Activated CD8-positive, alpha-beta T cell treated with anti-CD3 and anti-CD28 coated beads for 36 hours (primary cell): ENCODE measurements around the gene IGF2R. TPM values are rescaled to one million over a fixed set of nuclear protein-coding genes. Genes with fewer than 3 reads are reported as not detected.
"Not testable (repeated sequence)": the region's sequence is repeated elsewhere in the genome, so short reads cannot be mapped to it uniquely, and the experiment has no call there.

Experiments used
- ATAC-seq: fragments of 200-7000 bp; cut with Tn5 transposase; one replicate; pipeline ENCODE4 v1.10.0; 2021; ENCODE audit warnings: mild to moderate bottlenecking, moderate library complexity
- CTCF ChIA-PET: fragments of 350-600 bp; sonication (Branson Sonifier 250); formaldehyde crosslinking; loops from one replicate; lab custom pipeline; 2021; ENCODE audit warnings: antibody characterized with exemption; lab: Charles Lee
- POLR2A ChIA-PET: fragments of 350-600 bp; sonication (Branson Sonifier 250); formaldehyde crosslinking; loops from one replicate; lab custom pipeline; 2021; ENCODE audit warnings: antibody characterized with exemption; lab: Charles Lee
- DNase-seq: peaks from one replicate; pipeline ENCODE4 v3.0.0-alpha.2; 2020
- H3K27ac Mint-ChIP-seq: one replicate; pipeline ENCODE4 v1.8.0; 2021; ENCODE audit warnings: mild to moderate bottlenecking, mixed read lengths
- H3K27me3 Mint-ChIP-seq: one replicate; pipeline ENCODE4 v1.8.0; 2021; ENCODE audit warnings: mixed read lengths
- H3K36me3 Mint-ChIP-seq: one replicate; pipeline ENCODE4 v1.8.0; 2021; ENCODE audit warnings: low read depth, mixed read lengths
- H3K4me1 Mint-ChIP-seq: one replicate; pipeline ENCODE4 v1.8.0; 2021; ENCODE audit warnings: low read depth, mixed read lengths
- H3K4me3 Mint-ChIP-seq: one replicate; pipeline ENCODE4 v1.8.0; 2021; ENCODE audit warnings: mild to moderate bottlenecking, moderate library complexity, mixed read lengths
- H3K9me3 Mint-ChIP-seq: one replicate; pipeline ENCODE4 v1.8.0; 2021; ENCODE audit warnings: mixed read lengths
- CTCF ChIP-seq: fragments of 200-600 bp; IDR thresholded peaks from one replicate; pipeline ENCODE4 v1.8.0; 2022; ENCODE audit warnings: antibody characterized with exemption, mild to moderate bottlenecking
- intact Hi-C: fragments of 100-400 bp; cut with micrococcal nuclease; formaldehyde crosslinking; loops from one replicate; pipeline ENCODE4 v1.10.0; 2022
- total RNA-seq, 2 experiments: library from RNA; stranded (reverse); gene quantifications; one replicate each; pipeline ENCODE4 v1.2.3, GENCODE V29; 2021

The IGF2R gene
- total RNA-seq, 2 experiments from 2014 or later, result 81.7 to 82.4 TPM

- no peak overlapping the region for H3K27ac Mint-ChIP-seq
- intact Hi-C loops, result no loop called here
- no peaks in the 10 kb centered on the region for H3K9me3 Mint-ChIP-seq
- H3K4me3 Mint-ChIP-seq, result no peak overlapping the region
- peaks cover 18% of the 10 kb centered on the region for H3K4me1 Mint-ChIP-seq
- ATAC-seq (peak; percentile 37), DNase-seq (no peak)
- no peaks in the 10 kb centered on the region for H3K27me3 Mint-ChIP-seq
- no peak for TF ChIP-seq CTCF
- POLR2A ChIA-PET, result interaction anchor here (1.0 kb wide), 1 partner anchor 265 kb away, joined by 3 read pairs; no protein-coding TSS in a partner anchor
- CTCF ChIA-PET, result no interaction called here
- peaks cover 57% of the 10 kb centered on the region for H3K36me3 Mint-ChIP-seq
Measured at GRCh38 chr6:160086754-160087153, 117.9 kb downstream of the IGF2R start.

GRCh38 chr6:160088069-160088783, 119.3 kb downstream of the IGF2R start:
- ChIA-PET CTCF (interaction anchor here (0.6 to 1.5 kb wide), 3 partner anchors 24 to 367 kb away, joined by 3 to 7 read pairs (median 3); no protein-coding TSS in a partner anchor), POLR2A (interaction anchor here (0.6 to 1.4 kb wide), 3 partner anchors 10 to 27 kb away, joined by 3 read pairs; no protein-coding TSS in a partner anchor)
- Mint-ChIP-seq H3K36me3 (peaks cover 61% of the 10 kb centered on the region), H3K4me3 (no peak overlapping the region), H3K27me3 (no peaks in the 10 kb centered on the region), H3K27ac (peak overlapping the region; percentile 34), H3K9me3 (no peaks in the 10 kb centered on the region), H3K4me1 (peaks cover 18% of the 10 kb centered on the region)
- intact Hi-C loops, result no loop called here
- DNase-seq (no peak), ATAC-seq (no peak)
- peak; percentile 21 for TF ChIP-seq CTCF

GRCh38 chr6:160088784-160089533, 120.1 kb downstream of the IGF2R start:
- no peak for TF ChIP-seq CTCF
- H3K9me3 Mint-ChIP-seq, result no peaks in the 10 kb centered on the region
- ChIA-PET POLR2A (interaction anchor here (1.1 to 1.4 kb wide), 2 partner anchors 11 to 17 kb away, joined by 3 read pairs; no protein-coding TSS in a partner anchor), CTCF (interaction anchor here (0.9 to 1.5 kb wide), 2 partner anchors 23 to 366 kb away, joined by 3 to 7 read pairs; no protein-coding TSS in a partner anchor)
- no peak for ATAC-seq
- no peak overlapping the region for H3K27ac Mint-ChIP-seq
- intact Hi-C loops, result no loop called here
- no peak for DNase-seq
- no peak overlapping the region for H3K4me3 Mint-ChIP-seq
- no peaks in the 10 kb centered on the region for H3K27me3 Mint-ChIP-seq
- peaks cover 59% of the 10 kb centered on the region for H3K36me3 Mint-ChIP-seq
- peaks cover 18% of the 10 kb centered on the region for H3K4me1 Mint-ChIP-seq

- H3K27me3 Mint-ChIP-seq, result no peaks in the 10 kb centered on the region
- H3K4me3 Mint-ChIP-seq, result no peak overlapping the region
- H3K4me1 Mint-ChIP-seq, result peaks cover 18% of the 10 kb centered on the region
- POLR2A ChIA-PET, result interaction anchor here (1.1 to 1.4 kb wide), 2 partner anchors 11 to 18 kb away, joined by 3 read pairs; no protein-coding TSS in a partner anchor
- DNase-seq (no peak), ATAC-seq (no peak)
- no peak overlapping the region for H3K27ac Mint-ChIP-seq
- intact Hi-C loops, result no loop called here
- H3K36me3 Mint-ChIP-seq, result peaks cover 61% of the 10 kb centered on the region
- H3K9me3 Mint-ChIP-seq, result no peaks in the 10 kb centered on the region
- CTCF ChIA-PET, result no interaction called here
- TF ChIP-seq CTCF, result no peak
Measured at GRCh38 chr6:160089534-160089897, 120.6 kb downstream of the IGF2R start.

- H3K9me3 Mint-ChIP-seq, DNase-seq, H3K4me3 Mint-ChIP-seq, H3K27me3 Mint-ChIP-seq, ATAC-seq, CTCF ChIA-PET, H3K27ac Mint-ChIP-seq, POLR2A ChIA-PET, intact Hi-C loops: not testable (repeated sequence)
- Mint-ChIP-seq H3K36me3 (peaks cover 57% of the 10 kb centered on the region), H3K4me1 (peaks cover 17% of the 10 kb centered on the region)
Measured at GRCh38 chr6:160090442-160091239, 121.8 kb downstream of the IGF2R start.

- H3K4me1 Mint-ChIP-seq, DNase-seq, H3K27ac Mint-ChIP-seq, CTCF ChIA-PET, H3K4me3 Mint-ChIP-seq, H3K9me3 Mint-ChIP-seq, POLR2A ChIA-PET, ATAC-seq, intact Hi-C loops, H3K27me3 Mint-ChIP-seq: not testable (repeated sequence)
- H3K36me3 Mint-ChIP-seq, result peaks cover 63% of the 10 kb centered on the region
Measured at GRCh38 chr6:160092176-160092575, 123.3 kb downstream of the IGF2R start.
